Activated CD8-positive, alpha-beta T cell treated with anti-CD3 and anti-CD28 coated beads for 36 hours (primary cell): ENCODE results near the gene CNIH3. TPM values are rescaled to one million over a fixed set of nuclear protein-coding genes. Genes with fewer than 3 reads are reported as not detected.

Experiments
- ATAC-seq: fragments of 200-7000 bp; cut with Tn5 transposase; one replicate; pipeline ENCODE4 v1.10.0; 2021; ENCODE audit warnings: mild to moderate bottlenecking, moderate library complexity
- CTCF ChIA-PET: fragments of 350-600 bp; sonication (Branson Sonifier 250); formaldehyde crosslinking; loops from one replicate; lab custom pipeline; 2021; ENCODE audit warnings: antibody characterized with exemption; lab: Charles Lee
- POLR2A ChIA-PET: fragments of 350-600 bp; sonication (Branson Sonifier 250); formaldehyde crosslinking; loops from one replicate; lab custom pipeline; 2021; ENCODE audit warnings: antibody characterized with exemption; lab: Charles Lee
- DNase-seq: peaks from one replicate; pipeline ENCODE4 v3.0.0-alpha.2; 2020
- H3K27ac Mint-ChIP-seq: one replicate; pipeline ENCODE4 v1.8.0; 2021; ENCODE audit warnings: mild to moderate bottlenecking, mixed read lengths
- H3K27me3 Mint-ChIP-seq: one replicate; pipeline ENCODE4 v1.8.0; 2021; ENCODE audit warnings: mixed read lengths
- H3K36me3 Mint-ChIP-seq: one replicate; pipeline ENCODE4 v1.8.0; 2021; ENCODE audit warnings: low read depth, mixed read lengths
- H3K4me1 Mint-ChIP-seq: one replicate; pipeline ENCODE4 v1.8.0; 2021; ENCODE audit warnings: low read depth, mixed read lengths
- H3K4me3 Mint-ChIP-seq: one replicate; pipeline ENCODE4 v1.8.0; 2021; ENCODE audit warnings: mild to moderate bottlenecking, moderate library complexity, mixed read lengths
- H3K9me3 Mint-ChIP-seq: one replicate; pipeline ENCODE4 v1.8.0; 2021; ENCODE audit warnings: mixed read lengths
- CTCF ChIP-seq: fragments of 200-600 bp; IDR thresholded peaks from one replicate; pipeline ENCODE4 v1.8.0; 2022; ENCODE audit warnings: antibody characterized with exemption, mild to moderate bottlenecking
- intact Hi-C: fragments of 100-400 bp; cut with micrococcal nuclease; formaldehyde crosslinking; loops from one replicate; pipeline ENCODE4 v1.10.0; 2022
- total RNA-seq, 2 experiments: library from RNA; stranded (reverse); gene quantifications; one replicate each; pipeline ENCODE4 v1.2.3, GENCODE V29; 2021

The CNIH3 gene
- total RNA-seq, 2 experiments from 2014 or later = 1.6 to 2.1 TPM

- H3K4me1 Mint-ChIP-seq = no peaks in the 10 kb centered on the region
Measured at GRCh38 chr1:224698015-224698451, 81.9 kb downstream of the CNIH3 start.

GRCh38 chr1:224700918-224701531 lies 84.9 kb downstream of the CNIH3 start:
- Mint-ChIP-seq H3K36me3 (no peaks in the 10 kb centered on the region), H3K27me3 (no peaks in the 10 kb centered on the region), H3K4me3 (no peak overlapping the region), H3K4me1 (no peaks in the 10 kb centered on the region), H3K9me3 (no peaks in the 10 kb centered on the region), H3K27ac (no peak overlapping the region)
- peak; percentile 53 for TF ChIP-seq CTCF
- intact Hi-C loops = loop anchor here (5.0 kb wide), 1 partner anchor 151 kb away; no protein-coding TSS in a partner anchor
- DNase-seq (peak; percentile 32), ATAC-seq (peak; percentile 56)
- CTCF ChIA-PET = interaction anchor here (0.6 to 1.9 kb wide), 13 partner anchors 13 to 620 kb away, joined by 3 to 10 read pairs (median 4); no protein-coding TSS in a partner anchor
- POLR2A ChIA-PET = no interaction called here

More at GRCh38 chr1:224698015-224698451, 81.9 kb downstream of the CNIH3 start:
- no peak overlapping the region for H3K4me3 Mint-ChIP-seq
- H3K27me3 Mint-ChIP-seq = no peaks in the 10 kb centered on the region
- DNase-seq (no peak), ATAC-seq (no peak)
- H3K36me3 Mint-ChIP-seq = no peaks in the 10 kb centered on the region
- ChIA-PET CTCF (no interaction called here), POLR2A (no interaction called here)
- intact Hi-C loops = no loop called here
- no peak overlapping the region for H3K27ac Mint-ChIP-seq
- TF ChIP-seq CTCF = no peak
- H3K9me3 Mint-ChIP-seq = no peaks in the 10 kb centered on the region

GRCh38 chr1:224703702-224704101 lies 87.6 kb downstream of the CNIH3 start:
- TF ChIP-seq CTCF = no peak
- no peak for DNase-seq
- intact Hi-C loops = loop anchor here (5.0 kb wide), 1 partner anchor 149 kb away; no protein-coding TSS in a partner anchor
- no peaks in the 10 kb centered on the region for H3K9me3 Mint-ChIP-seq
- no peaks in the 10 kb centered on the region for H3K27me3 Mint-ChIP-seq
- no peak overlapping the region for H3K4me3 Mint-ChIP-seq
- POLR2A ChIA-PET = no interaction called here
- no peak overlapping the region for H3K27ac Mint-ChIP-seq
- H3K4me1 Mint-ChIP-seq = peaks cover 7% of the 10 kb centered on the region
- ATAC-seq = no peak
- CTCF ChIA-PET = interaction anchor here (0.9 to 1.3 kb wide), 2 partner anchors 59 to 147 kb away, joined by 4 to 9 read pairs; no protein-coding TSS in a partner anchor
- no peaks in the 10 kb centered on the region for H3K36me3 Mint-ChIP-seq

GRCh38 chr1:224704107-224704735 lies 88.1 kb downstream of the CNIH3 start:
- DNase-seq (no peak), ATAC-seq (no peak)
- Mint-ChIP-seq H3K27me3 (no peaks in the 10 kb centered on the region), H3K27ac (no peak overlapping the region), H3K4me1 (peaks cover 7% of the 10 kb centered on the region), H3K36me3 (no peaks in the 10 kb centered on the region), H3K4me3 (no peak overlapping the region), H3K9me3 (no peaks in the 10 kb centered on the region)
- TF ChIP-seq CTCF = no peak
- intact Hi-C loops = loop anchor here (5.0 kb wide), 1 partner anchor 148 kb away; no protein-coding TSS in a partner anchor
- ChIA-PET CTCF (no interaction called here), POLR2A (no interaction called here)

GRCh38 chr1:224705578-224705977 lies 89.5 kb downstream of the CNIH3 start:
- no peaks in the 10 kb centered on the region for H3K9me3 Mint-ChIP-seq
- POLR2A ChIA-PET = no interaction called here
- no peak for DNase-seq
- H3K27ac Mint-ChIP-seq = no peak overlapping the region
- peaks cover 7% of the 10 kb centered on the region for H3K4me1 Mint-ChIP-seq
- ATAC-seq = no peak
- intact Hi-C loops = no loop called here
- H3K27me3 Mint-ChIP-seq = no peaks in the 10 kb centered on the region
- CTCF ChIA-PET = no interaction called here
- H3K4me3 Mint-ChIP-seq = no peak overlapping the region
- TF ChIP-seq CTCF = no peak
- H3K36me3 Mint-ChIP-seq = no peaks in the 10 kb centered on the region
